Medulla oblongata (tissue), 1 donor: Measurements from ENCODE around the gene PRDM4.
A peak's percentile ranks its signal among the peaks of the same experiment; 100 is the strongest.
"Not testable (repeated sequence)": the region's sequence is repeated elsewhere in the genome, so short reads cannot be mapped to it uniquely, and the experiment has no call there.

Experiments used
- DNase-seq: peaks from one replicate; pipeline ENCODE4 v3.0.0-alpha.2; 2015; ENCODE audit errors: extremely low spot score

The PRDM4 gene

DNA sequence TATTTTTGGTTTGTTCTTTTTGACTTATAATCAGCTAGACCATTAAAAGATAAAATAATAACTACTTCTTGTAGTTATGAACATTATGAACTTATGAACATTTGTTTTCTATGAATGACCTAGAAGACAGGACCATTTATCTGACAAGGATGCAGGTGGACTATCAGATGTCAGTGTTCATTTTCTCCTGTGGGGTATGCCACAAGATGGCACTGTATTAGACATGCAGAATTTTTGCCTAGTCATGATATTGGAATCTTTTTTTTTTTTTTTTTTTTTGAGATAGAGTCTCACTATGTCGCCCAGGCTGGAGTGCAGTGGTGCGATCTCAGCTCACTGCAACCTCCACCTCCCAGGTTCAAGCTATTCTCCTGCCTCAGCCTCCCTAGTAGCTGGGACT, 65.2 kb downstream of the PRDM4 start:
- not testable (repeated sequence) for DNase-seq

DNA sequence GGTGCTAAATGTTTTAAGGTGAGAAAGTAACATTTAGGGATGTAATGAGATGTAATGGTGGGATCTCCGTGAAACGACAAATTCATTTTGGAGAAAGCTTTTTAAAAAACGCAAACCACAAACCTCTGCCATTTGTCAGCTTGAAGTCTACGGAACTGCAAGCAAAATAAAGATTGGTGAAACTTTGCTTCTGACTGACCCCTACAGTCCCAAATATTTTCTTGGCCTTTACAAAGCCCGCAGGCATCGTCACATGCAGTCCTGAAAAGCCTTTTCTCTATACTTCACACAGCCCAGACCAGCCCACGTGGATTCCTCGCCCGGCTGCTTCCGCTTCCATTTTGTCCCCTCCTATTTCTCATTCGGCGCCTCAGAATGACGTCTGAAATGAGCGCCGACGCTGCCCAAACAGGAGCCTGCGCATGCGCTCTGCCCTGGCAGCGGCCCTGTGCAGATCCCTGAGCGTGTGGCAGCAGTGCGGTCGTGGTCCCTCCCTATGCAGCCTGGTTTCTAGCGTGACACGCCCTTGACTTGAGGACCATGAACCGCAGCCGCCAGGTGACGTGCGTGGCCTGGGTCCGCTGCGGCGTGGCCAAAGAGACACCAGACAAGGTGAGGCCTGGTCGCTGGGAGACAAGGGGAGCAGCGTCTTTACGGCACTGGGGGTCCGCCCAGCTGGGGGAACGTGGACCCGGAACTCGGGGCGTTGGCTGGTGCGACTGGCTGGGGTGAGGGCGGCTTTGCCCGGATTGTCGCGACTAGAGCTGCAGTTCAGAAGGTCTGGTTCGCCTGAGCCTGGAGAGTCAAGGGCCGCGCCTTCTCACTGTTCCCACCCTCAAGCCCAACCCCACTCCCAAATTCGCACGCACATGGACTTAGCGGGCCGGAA, 75.3 kb downstream of the PRDM4 start, which contains the start of gene PWP1:
Gene PWP1 (plus strand): TSS at position 440 of the 889 bp plus-strand sequence. CDS start 101 bp downstream, at position 541.
- peak; percentile 96 for DNase-seq

GRCh38 chr12:107684990-107685359, 76.0 kb downstream of the PRDM4 start:
- peak; percentile 13 for DNase-seq

DNA sequence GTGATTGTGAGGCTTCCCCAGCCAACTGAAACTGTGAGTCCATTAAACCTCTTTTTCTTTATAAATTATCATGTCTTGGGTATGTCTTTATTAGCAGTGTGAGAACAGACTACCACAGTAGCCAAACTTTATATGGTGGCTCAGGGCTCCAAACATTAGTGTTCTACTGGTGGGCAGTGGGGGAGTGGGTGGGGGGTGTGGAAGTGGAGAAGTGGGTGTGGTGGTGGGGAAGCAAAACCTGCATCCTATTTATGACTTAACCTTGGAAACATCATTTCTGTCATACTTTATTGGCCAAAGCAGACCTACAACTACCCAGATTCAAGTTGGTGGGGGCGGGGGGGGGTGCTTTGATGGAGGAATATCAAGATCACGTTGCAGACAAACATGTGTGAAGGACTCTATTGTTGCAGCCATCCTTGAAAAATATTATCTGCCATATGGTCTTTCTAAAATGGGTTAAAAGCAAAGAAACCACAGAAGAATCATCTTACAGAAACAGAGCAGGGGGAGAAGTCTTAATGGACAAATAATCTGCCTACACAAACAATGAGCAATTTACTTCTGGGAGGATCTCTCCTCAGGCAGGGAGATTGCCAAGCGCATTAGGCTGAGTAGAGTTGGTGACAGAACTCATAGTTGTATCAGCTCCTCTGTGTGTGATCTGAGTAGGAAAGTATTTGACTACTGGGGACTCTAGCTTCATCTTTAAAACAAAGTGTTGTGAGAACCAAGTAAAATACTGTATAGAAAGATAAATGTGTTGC, 76.7 kb downstream of the PRDM4 start:
- no peak for DNase-seq
